ENCODE data around the gene SULF2.
A peak's percentile ranks its signal among the peaks of the same experiment; 100 is the strongest.

Gene SULF2

DNA sequence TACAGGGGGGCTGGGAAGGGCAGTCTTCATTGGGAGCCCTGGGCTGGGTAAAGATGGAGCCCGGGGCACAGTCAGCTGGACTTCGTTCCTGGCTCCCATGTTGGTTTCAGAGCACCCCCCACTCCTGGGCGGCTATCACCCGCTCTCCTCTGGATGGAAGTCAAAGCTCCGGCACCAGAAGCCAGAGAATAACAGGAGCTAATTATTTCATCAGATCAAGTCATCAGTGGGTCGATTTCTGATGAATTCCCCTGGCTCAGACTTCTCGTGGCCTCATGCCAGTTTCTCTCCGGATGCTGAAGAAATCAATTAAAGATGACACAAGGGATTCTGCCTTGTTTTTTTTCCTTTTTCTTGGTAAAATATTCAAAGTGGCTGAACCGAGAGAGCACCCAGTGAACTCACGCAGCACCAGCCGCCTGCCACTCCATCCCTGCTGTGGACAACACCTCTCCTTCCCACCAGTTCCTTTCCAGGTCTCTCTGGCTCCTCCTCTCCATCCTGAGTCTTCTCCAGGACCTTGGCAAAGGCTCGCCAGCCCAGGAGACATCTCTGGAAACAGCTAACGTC lies 22.5 kb downstream of the SULF2 start:
- DNase-seq, result peak in 9 of 58 donors; percentile 5 to 26 (median 11)

DNA sequence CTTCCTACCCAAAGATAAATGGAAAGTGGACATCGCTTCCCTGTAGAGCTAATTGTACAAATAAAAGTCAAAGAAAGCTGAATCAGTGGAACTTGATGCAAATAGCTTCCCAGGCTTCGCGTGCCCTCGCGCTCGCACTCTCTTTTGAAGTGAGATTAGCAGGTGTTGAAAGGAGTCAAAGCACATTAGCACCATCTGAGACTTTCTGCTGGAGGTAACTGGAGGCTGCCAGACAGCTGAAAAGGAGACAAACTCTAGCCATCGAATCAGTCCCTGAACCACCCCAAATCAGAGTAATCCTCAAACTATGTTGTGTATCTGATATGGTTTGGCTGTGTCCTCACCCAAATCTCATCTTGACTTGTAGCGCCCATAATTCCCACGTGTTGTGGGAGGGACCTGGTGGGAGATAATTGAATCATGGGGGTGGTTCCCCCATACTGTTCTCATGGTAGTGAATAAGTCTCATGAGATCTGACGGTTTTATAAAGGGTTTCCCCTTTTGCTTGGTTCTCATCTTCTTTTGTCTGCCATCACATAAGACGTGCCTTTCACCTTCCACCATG lies 23.7 kb downstream of the SULF2 start:
- no peak for DNase-seq

DNA sequence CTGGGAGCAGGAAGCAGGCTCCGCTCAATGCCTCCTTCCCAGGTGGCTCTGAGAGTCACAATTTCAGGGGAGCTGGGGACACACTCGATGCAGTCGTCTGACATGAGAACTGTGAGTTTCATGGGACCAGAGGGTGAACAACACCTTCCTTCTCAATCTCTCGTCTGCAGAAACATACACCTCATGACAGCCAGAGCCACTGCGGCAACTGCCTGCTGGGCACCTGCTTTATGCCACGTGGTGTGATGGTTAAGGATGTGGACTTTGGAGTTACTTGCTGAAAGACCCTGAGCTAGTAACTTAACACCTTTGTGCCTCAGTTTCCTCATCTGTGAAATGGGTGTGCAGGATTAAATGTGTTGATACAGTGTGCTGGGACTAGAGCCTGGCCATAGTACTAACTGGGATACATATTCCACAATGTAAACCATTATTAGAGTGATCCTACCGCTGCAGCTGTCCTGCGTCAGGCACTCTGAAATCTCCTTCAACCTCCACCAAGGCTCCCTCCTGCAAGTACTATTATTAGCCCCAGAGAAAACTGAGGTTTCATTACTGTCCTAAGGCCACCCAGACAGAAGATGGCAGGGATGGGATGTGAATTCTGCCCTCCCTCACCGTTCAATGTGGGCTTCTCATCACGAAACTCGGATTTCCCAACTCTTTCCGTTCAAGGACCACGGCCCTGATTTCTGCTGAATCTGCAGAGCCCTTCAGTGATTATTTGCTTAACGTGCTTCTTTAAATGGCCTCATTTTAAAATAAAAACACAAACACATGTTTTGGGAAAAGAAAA lies 24.4 kb downstream of the SULF2 start:
- no peak for DNase-seq

DNA sequence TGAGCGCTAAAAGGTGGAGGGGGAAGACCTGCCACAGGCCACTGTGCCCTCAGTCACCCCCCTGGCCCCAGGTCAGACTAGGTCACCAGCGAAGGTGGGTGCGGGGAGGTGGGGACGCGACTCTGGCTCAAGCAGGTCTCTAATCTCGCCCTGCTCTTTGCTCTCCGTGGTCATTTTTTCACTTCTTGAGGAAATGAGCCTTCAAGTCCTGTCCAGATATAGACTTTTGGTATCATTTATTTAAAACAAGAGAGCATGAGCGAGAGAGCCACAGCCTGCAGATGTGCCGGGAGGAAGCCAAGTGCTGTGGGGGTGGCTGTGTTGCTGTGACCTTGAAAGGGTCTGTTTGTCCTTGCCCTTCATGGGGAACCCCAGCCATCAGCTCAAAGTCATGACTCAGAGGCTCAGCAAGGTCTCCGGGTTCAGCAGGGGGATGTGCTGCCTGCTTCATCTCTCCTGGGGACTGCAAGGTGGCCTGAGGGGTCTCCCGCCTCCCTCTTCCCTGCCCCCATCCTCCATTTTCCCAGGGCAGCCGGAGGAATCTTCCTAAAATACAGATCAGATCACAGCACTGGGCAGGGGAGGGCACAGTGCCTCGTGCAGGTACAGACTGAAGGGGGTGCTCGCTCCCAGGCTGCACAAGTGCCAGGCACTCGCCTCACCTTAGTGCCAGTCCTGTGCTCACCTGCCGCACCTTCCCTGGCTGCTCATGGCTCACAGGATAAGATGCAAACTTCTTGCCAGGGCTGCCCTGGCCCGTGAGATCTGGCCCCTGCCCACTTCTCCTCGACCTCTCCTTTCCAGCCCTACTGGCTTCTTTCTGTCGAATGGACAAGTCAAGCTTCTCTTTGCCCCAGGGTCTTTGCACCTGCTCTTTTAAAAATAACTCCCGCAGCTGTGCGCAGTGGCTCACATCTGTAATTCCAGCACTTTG lies 26.5 kb downstream of the SULF2 start:
- DNase-seq, result no peak

DNA sequence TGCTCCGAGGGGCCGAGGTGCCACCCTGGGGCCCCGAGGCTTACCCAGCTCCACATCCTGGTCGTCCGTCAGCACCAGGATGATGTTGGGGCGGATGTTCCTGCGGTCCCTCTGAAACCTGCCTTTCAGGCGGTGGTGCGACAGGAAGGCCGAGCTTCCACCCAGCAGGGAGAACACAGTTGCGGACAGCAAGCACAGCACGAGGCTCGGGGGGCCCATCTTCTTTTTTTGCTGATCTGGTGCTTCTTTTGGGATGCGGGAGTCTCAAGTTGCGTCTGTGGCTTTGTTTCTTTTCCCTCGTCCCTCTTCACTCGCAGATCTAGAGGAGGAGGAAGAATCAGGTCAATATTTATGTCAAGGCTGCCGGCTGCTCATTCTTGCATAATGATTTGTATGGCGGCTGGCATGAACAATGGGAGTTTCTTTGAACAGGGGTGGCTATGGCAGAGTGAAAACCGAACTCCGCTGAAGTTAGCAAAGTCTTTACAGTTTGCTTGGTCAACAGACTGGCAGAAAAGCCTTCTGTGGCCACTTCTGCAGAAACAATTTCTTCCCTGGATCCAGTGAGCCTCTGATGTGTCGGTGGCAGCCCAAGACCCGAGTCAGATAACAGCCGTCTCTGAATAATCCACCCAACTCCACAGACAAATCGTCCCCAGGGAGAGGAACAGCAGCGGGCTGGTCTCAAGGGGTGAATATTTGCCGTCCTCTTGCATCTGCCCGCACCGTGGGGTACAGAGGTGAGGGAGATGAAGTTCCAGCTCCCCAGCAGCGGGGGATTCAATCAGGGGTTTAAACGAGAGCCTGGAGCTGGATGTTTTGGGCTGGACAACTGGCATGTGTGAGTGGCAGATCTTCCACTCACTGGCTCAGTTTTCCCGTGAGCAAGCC lies 27.9 kb downstream of the SULF2 start:
- DNase-seq, result no peak

DNA sequence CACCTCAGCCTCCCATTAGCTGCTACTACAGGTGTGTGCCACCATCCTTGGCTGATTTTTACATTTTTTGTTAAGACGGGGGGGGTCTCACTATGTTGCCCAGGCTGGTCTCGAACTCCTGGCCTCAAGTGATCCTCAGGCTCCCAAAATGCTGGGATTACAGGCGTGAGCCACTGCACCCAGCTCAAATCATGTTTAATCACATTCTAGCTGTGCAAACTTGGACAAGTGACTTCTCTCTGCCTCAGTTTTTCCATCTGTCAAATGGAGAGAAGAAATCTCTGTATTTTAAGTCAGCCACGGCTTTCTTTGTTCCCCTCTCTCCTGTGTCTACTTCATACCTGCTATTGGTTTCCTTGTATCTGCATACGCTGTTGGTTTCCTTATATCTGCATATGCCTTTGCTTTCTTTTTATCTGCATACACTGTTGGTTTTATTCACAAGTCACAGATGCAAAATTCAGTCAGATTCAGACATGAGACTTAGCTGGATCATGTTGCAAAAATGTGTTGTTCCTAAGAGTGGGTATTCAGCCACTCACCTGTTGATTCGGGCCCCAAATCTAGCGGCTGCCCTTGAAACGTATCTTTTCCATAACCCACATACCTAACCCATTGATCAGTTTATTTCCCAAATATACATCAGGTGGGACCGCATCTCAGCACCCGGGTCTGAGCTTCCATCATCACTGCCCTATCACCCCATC lies 30.2 kb downstream of the SULF2 start:
- DNase-seq, result no peak

DNA sequence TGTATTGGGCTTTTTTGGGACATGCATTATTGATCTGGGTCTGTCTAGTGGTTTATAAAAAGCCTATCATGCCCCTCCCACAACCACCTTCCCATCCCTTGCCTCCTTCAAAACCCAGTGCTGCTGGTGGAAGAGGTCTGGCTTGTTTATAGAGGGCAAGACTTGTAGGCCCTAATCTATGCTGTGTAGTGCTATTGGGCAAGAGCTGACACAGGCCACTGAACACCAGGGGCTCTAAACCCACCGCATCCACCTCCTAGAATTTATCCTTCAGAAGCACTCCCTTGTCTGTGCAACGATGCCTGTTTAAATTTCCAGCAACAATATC lies 30.9 kb downstream of the SULF2 start:
- no peak for DNase-seq

DNA sequence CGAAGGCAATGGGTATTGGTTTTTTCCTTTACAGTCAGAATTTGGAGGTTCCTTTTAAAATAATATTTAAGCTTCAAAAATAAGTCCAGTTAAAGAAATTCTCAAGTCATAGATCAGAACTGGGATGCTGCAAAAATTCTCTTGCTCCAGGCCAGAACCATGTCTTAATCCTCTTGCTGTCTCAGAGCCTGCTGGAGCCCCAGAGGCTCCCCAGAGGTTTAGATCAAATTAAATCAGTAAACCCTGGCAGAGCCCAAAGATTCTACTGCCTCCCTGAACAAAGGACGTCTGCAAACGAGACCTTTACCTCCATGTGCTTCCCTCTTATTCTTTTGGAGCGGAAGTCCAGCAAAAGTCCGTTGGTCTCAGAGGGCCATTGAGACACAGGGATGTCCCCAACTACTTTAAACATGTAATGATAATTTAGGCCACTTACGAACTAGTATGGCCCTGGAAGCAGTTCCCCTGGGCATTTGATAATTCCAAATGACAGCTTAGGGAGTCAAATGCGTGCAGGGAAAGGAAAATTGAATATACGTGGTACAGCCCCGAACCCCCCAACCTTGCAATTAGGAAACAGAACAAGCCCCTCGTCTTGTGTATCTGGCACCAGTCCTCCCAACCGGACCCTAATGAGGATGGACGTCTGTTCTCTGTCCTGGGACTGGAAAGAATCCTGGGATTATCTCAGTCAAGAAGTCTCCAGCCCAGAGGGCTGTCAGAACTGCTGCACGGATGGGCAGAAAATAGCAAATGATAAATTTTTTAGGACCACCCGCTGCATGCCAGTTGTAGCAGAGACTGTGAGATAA lies 31.5 kb downstream of the SULF2 start:
- DNase-seq, result no peak

DNA sequence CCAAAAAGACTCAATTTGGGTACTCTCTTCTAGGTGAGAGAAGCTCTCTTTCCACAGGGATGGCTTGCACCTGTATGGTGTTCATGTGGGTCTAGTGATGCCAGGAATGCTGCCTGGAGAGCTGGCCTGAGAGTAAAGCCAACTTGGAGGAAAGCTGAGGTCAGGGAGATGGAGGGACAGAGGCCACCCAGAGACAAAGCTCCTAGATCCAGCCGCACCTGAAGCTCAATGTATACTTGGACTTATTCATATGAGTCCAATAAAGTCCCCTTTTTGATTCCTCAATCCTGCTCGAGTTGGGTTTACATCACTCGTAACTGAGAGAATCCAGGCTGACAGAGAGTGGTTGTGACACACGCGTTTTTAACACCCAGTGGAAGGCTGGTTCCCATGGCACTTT lies 33.8 kb downstream of the SULF2 start:
- DNase-seq, result no peak

DNA sequence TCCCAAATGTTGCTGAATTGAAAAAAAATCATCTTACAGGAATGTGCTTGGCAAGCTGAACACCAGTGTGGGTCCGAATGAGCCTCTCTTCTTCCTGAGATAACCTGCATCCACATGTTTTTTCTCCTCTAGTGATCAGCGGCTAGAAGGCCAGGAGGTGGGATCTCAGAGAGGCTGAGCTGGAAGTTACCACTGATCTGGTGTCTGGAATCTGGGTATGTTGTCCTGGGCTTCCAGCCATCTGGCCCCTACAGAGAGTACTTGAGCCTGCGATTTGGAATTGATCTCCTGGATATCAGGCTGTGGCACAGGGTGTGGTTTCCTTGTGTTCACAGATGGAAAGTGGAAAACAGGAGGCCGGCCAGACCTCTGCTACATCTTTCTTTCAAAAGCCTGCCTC lies 35.9 kb downstream of the SULF2 start:
- DNase-seq, result no peak

DNA sequence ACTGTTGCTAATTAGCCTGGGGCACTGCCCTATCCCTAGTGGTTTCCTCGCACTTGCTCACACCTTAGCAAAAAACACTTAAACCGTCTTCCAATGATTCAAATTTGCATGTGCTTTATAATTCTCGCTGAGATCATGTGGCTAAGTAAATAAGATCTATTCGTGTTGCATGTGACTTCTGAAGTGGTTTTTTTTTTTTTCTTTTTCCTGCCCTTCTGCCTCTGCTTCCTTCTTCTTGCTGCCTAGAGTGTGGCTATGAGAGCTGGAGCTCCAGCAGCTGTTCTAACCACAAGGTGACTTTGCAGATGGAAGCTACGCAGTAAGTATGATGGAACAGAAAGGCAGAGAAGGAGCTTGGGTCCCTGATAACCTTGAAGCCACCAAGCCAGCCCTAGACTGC lies 36.5 kb downstream of the SULF2 start:
- DNase-seq, result no peak

DNA sequence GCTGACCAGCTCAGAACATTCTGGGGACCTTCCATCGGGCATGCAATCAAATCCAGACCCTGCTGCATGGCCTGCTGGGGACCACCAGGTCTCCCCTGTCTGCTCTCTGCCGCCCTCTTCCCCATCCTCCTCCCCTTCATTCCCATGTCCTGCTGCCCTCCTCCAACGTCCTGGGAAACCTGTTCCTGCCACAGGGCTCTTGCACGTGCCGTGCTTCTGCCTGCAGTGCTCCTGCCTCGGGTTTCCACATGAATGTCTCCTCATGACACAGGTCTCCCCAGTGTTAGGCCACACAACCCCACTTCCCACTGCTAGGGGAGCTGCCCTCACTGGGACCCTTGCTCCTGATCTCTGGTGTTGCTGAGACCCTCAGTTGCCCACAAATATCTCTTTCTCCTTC lies 37.2 kb downstream of the SULF2 start:
- no peak for DNase-seq

DNA sequence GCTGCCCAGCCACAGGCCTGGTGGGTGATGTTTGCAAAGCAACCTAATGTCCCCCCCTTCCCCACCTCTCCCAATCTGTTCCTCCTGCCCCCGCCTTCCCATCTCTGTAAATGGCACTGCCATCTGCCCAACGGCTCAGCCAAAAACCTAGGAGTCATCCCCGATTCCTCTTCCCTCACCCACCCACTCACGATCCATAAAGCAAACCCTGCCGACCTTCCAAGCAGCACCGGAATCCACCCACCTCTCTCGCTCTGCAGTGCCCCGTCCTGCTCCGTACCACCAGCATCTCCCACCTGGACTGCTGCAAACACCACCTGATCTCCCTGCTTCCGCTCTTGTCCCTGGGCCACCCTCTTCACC lies 37.6 kb downstream of the SULF2 start:
- peak in 9 of 58 donors; percentile 9 to 48 (median 28) for DNase-seq

DNA sequence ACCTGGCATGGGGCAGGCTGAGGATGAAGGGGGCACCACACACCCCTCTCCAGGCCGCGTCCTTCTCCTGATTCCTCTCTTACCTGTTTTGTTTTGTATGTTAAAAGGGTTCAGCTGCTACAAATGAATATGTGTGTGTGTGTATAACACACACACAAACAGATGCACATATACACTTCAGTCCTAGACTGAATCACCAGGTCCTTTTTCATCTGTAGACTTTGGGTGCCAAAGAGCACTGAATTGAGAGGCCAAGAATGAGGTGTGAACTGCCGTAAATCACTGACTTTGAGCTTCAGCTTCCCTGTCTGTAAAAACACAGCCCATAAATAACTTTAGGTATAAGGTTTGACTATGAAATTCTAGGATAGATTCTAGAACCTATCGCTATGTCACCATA lies 40.5 kb downstream of the SULF2 start:
- no peak for DNase-seq

DNA sequence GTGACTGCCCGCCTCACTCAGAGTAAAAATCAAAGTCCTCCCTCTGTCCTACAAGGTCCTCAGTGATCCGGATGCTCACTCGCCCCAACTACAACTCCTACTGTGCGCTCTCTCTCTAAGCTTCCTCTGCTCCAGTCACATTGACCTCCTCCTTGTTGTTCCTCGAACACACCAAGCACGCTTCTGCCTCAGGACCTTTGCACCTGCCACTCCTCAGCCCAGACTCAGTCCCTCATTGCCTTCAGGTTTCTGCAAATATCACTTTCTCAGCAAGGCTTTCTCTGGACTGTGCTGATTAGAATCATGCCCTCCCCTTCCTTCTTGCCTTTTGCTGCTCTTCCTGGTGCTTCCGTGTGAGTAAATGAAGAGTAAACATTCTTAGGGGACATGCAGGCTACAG lies 41.6 kb downstream of the SULF2 start:
- DNase-seq, result no peak

DNA sequence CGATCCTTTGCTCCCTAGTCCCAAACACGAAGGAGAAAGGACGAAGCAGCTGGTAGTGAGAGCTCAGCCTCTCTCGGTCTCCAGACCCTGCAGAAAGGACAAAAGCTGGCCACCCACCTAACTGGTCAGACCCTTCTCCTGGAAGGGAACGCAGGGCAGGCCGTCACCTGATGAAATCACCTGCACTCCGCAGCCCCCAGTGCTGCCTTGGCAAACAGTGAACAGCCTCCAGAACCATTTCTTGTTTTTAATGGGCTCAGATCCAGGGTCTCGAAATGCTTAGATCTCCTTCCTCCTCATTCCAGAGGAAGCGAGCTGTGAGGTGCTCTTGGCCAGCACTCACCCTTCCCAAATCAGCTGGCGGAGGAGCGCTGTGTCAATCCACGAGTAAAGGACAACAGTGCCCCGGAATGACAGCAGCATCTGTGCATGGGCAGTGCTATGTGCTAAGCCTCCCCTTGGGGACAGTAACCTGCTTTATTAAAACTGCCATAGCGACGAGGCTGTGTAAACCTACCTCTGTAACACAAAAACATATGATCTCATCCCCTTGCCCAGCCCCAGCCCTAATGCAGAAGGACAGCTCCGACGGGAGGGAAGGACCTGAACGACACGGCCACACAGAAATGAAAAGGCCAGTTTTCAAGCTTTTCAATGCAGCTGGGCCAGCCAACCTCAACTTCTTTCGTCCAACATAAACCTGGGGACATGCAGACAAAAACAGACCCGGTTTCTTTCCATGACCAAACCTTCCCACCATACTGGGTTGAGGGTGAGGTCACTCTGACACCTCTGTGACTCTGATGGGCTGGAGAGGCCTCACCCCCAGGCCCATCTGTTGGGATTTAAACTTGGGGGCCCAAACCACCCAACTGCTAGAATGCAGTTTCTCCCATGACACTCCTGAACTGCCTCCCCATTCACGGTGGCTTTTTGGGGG lies 43.3 kb downstream of the SULF2 start:
- no peak for DNase-seq

DNA sequence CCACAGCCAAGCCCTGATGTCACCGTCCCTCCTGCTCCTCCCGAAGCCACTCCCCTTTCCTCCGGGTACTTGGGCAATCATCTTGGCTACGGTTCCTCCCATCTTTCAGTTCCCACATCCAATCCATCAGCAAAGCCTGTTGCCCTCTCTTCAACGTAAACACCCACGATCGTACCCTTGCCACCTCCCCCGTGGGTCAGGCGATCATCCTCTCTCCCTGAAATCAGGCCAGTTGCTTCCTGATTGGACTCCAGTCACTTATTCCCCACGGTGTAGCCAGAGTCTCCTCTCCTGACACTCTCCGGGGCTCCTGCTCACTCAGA lies 44.5 kb downstream of the SULF2 start:
- DNase-seq, result no peak

DNA sequence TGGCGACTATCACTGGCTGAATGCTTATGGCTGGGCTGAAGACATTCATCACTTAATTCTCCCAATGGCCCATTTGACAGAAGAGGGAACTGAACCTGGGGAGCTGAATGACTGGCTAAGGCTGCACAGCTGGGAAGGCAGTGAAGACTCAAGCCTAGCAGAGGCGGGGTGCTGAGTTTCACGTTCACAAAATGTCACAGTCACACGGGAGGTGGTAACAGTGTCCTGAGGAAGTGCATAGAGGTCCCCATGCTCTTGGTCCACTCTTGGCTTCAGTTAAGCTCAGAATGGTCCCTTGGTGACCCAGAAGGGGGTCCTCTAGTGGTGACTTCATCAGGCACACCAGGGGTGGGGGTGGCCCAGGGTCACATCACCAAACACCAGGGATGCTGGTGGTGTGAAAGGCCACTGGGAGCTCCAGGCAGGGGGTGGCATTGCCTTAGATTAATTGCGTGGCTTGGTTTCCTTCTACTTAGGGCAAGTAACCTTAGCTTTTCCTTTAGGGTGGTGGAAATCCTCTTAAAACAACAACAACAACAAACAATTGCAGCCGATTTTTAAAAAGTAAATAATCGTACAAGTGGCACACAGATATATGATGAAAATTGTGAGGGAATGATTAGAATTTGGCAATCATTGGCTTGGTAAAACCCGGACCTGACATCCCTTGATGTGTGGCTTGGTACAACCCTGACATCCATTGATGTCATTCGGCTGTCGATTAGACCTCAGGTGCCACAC lies 45.0 kb downstream of the SULF2 start:
- no peak for DNase-seq

All from anterior cingulate cortex (tissue), 58 donors.